ENCODE measurements around the gene LAMTOR1.

The LAMTOR1 gene

DNA sequence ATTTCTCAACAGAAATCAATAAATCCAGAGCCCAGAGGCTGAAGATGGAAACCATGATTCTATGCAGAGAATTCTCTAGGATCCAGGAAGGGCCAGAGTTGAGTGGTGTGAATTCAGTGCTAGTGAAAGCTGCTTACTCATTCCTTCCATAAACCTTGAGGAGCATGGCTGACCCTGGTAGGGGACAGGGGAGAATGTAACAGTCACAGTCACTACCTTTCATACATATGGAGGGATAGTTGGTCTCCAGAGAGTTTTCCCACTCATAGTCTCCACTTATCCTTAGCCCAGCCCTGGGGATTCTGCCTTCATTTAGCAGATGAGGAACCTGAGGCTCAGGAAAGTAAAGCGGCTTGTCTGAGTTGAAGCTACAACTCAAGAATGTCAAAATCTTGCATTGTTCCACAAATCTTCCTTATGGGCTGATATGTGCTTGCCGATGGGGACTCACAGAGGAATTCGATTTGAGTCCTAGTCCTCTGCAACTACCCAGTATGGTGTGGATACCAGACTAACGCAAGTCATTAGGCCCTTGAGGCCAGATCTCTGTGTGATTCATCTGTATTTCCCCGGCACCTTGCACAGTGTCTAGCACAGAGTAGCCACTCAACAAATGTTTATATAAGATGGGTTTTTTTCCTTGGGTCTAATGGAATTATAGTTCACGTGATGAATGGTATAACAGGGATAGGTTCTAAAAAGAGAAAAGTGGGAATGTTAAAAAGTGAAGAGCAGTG, 13.1 kb upstream of the LAMTOR1 start:
- DNase-seq, result no peak

DNA sequence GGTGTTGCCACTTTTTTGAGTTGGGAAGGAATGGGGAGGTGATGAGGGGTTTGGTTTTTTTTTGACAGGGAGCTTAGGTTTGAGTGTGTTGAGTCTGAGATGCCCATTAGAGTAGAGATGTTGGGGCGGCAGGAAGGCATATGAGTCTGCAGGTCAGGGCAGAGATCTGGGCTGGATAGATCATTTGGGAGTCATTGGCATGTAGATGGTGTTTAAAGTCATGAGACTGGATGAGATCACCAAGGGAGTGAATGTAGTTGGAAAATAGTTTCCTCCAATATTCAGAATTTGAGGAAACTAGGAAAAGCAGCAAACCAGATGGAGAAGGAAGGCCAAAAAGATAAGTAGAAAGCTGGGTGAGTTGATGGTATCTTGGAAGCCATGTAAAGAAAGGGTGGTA, 11.5 kb upstream of the LAMTOR1 start:
- no peak for DNase-seq

GRCh38 chr11:72112978-72113808, 10.1 kb upstream of the LAMTOR1 start:
- no peak for DNase-seq

DNA sequence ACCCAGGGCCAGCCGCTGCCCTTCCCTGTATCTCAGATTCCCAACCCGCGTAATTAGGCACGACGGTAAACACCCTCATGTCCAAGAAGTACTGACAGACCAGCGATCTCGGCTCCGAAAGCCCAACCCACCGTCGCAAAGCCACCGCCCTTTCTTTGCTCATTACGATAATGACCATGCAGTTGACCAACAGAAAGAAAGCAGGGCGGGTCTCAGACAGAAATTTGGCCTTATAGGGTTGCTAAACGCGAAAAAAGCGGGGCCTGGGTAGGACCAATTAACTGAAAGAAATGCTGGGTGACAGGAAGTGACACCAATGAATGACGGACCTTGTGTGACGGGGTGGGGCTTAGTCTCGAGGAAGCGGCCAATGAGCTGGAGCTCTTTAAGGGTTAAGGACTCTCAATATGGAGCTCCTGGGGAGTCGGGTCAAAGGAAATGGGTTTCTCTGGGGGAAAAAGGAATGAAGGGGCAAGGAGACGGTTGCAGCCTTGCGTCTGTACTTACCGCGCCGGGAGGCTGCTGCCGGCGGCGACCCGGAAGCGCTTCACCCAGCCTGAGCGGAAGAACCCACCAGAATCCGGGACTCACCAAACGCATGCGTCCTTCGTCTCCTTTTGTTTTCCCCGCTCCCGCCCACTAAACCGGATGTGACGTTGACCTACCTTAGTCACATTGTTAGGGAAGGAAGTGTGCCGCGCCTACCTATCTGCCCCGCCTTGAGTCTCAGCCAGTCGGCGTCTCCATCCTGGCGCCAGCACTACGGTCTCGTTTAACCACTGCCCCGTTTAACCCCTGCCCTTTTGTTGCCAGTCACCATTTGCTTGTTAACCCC, 9.3 kb upstream of the LAMTOR1 start, which contains the start of gene ANAPC15:
Gene ANAPC15 (minus strand): TSS at position 553 of the 835 bp plus-strand sequence. CDS start 1,419 bp downstream, outside the sequence.
- peak; percentile 98 to 100 for DNase-seq

DNA sequence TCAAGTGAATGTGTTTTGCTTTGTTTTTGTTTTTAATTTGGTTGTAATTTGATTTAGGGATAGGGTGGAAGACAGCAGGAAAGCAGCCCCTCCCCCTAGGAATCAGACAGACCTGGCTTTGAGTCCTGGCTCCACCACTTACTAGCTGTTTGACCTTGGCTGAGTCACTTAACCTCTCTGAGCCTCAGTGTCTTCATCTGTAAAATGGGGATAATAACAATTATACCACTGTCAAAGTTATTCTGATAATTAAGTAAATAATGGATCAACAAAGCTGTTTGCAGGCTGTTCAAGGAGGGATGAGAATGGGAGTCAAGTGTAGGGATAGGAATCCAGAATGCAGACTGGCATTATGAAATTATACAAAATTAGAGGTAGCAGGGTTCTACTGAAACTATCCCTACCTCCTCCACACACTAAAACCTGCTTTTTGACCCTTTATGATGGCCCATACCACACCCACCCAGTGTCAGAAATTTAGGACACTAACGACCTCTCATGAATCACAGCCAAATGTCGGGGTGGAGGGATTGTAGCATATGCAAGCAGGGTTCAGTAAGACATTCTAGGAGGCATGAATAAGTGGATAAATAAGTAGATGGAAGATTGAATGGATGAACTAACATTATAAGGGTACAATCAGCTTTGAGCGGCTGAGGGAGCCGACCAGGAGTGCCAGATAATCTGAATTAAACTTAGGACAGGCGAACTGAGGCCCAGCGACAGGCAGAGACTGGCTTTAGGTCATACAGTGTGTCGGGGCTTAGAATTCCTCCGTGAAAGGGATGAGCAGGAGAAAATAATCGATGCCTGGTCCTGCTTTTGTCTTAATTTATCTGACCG, 8.4 kb upstream of the LAMTOR1 start:
- DNase-seq, result no peak

GRCh38 chr11:72105888-72106287, 2.8 kb upstream of the LAMTOR1 start, which contains the start of gene TOMT:
Gene TOMT, plus strand, starts transcription at chr11:72105924. Its CDS starts 28 bp downstream, at chr11:72105952.
- DNase-seq, result no peak

GRCh38 chr11:72103754-72104167, 664 bp upstream of the LAMTOR1 start:
- no peak for DNase-seq

DNA sequence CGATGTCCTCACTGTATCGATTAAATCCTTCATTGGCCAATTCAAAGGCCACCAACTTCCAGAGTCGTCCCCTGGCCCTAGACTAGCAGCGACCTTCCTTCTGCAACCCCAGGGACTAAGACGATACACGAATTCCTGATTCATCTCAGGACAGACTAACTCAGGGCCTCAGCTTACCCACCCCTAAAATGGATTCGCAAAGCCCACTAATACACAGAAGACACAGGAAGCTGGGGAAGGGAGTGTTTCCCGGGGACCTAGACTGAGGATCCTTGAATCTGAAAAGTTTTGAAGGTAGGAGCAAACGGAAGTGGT, 509 bp downstream of the LAMTOR1 start:
- DNase-seq, result no peak

DNA sequence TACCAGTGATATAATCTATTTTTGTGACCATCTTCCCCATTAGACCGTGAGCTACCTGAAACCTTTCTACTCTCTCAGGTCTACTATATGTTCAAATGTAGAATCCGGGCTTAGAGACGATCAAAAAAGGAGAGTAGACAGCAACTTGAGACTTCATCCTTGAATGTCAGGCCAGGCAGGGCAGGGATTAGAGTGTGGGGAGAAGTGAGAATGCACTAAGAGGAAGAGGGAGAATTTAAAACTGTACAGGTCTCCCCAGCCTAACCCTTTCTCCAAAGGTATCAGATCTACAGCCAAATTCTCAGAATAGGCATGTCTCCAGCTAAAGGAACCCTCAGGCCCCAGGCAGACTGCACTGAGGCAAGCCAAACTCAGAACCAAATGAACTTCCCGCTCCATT, 935 bp downstream of the LAMTOR1 start:
- DNase-seq, result no peak

GRCh38 chr11:72100462-72100861, 2.6 kb downstream of the LAMTOR1 start:
- DNase-seq, result no peak

DNA sequence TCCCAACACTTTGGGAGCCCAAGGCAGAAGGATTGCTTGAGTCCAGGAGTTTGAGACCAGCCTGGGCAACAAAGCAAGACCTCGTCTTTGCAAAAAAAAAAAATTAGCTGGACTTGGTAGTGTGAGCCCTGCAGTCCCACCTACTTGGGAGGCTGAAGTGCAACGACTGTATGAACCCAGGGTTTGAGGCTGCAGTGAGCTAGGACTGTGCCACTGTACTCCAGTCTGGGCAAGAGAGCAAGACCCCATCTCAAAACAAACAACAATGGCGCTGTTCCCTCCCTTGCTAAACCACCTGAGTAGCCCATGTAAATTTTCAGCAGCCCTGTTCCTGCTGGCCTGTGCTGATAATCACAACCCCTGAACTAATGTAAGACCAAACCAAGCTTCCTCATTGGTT, 3.1 kb downstream of the LAMTOR1 start:
- DNase-seq, result no peak

DNA sequence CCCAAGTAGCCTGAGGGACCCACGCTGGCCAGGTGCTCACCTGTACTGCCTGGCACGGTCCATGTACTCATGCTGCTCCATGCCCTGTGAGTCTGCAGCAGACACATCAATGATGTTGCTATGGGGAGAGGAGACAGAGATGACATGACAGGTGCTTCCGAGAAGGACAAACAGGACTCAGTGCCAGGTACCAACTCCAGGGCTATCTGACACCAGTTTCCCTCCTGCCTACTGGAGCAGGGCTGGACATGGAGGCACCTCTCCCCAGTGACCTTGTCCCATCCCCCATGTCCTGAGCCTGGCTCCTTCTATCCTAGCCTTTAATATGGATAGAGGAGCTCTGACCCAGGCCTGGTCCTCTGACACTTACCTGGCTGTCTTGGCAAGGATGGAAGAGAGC, 4.4 kb downstream of the LAMTOR1 start:
- no peak for DNase-seq

DNA sequence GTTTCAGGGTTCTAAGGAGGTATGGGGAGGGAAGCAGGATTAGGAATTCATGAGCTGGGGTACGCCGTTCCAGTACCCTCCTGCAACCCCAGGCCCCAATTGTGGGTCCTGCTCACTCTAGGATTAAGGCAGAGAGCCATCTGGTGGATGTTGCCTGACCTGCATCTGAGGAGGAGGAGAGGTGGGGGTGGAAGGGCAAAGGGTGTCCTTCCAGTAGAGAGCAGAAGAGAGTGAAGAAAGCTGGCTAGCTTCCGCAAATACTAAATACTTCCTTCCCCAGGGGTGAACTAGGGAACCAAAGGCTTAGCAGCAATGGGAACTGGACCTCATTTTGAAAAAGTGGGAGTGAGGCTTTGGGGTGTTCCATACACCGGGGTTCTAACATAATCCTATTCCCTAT, 11.8 kb downstream of the LAMTOR1 start:
- DNase-seq, result peak; percentile 39 to 51

GRCh38 chr11:72088076-72088808, 14.9 kb downstream of the LAMTOR1 start:
- DNase-seq, result no peak

DNA sequence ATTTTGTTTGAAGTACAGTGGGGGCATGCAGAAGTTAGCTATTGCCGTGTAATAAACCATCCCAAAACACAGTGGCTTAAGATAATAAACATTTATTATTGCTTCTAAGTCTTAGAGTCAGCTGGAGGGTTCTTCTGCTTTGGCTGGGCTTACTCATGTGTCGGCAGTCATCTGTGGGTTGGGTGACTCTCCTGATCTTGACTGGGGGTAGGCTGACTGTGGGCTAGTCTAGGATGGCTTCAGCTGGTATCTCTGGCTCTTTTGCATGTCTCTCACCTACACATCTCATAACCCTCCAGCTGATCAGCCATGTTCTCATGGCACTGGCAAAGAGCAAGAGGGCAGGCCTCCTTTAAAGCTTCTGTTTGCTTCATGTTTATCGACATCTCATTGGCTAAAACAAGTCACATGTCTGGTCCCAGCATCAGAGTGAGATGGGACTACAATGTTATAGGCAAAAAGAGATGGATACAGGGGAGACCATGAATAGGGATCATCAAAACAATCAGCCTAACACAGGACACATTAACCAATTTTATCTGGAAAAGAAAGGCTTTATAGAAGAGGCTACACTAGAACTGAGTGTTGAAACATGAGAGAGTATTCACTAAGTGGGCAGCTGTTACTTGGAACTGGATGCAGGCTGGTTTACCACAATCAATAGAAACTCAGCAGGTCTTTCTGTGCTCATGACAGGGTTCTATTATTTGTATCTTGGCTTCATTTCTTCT, 17.3 kb downstream of the LAMTOR1 start:
- peak; percentile 12 to 65 for DNase-seq

DNA sequence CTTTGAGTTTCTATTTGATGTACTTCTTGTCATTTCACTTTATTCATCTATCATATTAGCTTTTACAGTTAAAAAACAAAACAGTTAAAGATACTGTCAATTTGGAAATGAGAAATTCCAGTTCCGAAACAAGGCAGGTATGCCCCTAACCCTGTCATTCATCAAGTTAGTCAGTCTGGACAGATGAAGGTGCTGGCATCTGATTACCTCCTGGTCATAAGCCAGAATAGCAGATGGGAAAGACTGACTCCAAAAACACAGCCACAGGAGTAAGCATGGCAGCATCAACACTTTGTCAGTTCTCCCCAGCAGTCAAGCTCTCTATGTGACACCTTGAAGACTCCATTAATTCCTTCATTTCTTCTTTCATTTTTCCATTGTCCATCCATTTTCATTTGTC, 18.1 kb downstream of the LAMTOR1 start:
- no peak for DNase-seq

DNA sequence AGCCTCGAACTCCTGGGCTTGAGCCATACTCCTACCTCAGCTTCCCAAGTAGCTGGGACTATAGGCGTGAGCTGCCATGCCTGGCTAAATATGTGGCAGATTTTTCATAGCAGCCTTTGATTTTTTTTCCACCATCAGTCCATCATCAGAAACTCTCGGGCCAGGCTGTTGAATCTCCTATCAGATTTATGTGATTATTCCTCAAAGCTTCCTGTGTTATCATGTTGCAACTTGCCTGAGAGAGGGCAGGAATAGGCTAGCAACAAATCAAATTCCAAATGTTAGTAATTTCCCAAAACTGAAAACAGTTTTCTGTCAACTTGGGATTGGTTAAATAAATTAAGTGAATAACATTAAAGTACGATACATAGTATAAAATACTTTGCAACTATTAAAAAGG, 19.0 kb downstream of the LAMTOR1 start:
- no peak for DNase-seq

DNA sequence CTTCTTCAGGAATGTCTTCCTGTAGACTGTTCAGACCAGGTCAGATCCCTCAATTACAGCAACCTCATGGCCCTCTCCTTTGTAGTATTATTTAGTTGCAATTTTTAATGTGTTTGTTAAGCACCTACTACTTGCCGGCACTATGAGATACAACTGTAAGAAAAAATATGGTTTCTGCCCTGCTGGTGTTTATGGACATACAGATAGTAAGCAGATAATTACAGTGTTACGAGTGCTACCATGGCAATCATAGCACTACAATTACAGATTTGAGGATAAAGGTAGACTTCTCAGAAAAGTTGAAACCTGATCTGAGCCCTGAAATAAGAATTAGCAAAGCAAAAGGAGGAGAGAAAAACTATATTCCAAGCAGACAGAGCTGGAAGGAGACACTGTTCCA, 19.7 kb downstream of the LAMTOR1 start:
- no peak for DNase-seq

- DNase-seq, result no peak
These were observed 21.2 kb downstream of the LAMTOR1 start for GRCh38 chr11:72081821-72082453.

- no peak for DNase-seq
These were observed 21.9 kb downstream of the LAMTOR1 start for GRCh38 chr11:72081184-72081644.
